Caki2 (cell line): ENCODE data around the gene RAB3IL1. TPM values are rescaled to one million over a fixed set of nuclear protein-coding genes. Genes with fewer than 3 reads are reported as not detected.
"Not testable (repeated sequence)": the region's sequence is repeated elsewhere in the genome, so short reads cannot be mapped to it uniquely, and the experiment has no call there.

Experiments
- DNase-seq: peaks from one replicate; pipeline ENCODE4 v3.0.0-alpha.2; 2015; ENCODE audit warnings: low read depth
- in situ Hi-C: cut with HindIII; loops from 2 replicates; pipeline ENCODE4 v1.10.0; 2016; ENCODE audit warnings: low sequenced_read_pairs, low pct_unique_long_range_greater_than_20kb, mixed read lengths
- total RNA-seq: library from RNA; depleted of rRNA; stranded (reverse); fragments of >200 nt; shearing (Covaris generic); gene quantifications from 2 replicates; pipeline ENCODE4 v1.2.3, GENCODE V29; 2014; ENCODE audit warnings: low replicate concordance; rRNA removed

The RAB3IL1 gene, protein sequence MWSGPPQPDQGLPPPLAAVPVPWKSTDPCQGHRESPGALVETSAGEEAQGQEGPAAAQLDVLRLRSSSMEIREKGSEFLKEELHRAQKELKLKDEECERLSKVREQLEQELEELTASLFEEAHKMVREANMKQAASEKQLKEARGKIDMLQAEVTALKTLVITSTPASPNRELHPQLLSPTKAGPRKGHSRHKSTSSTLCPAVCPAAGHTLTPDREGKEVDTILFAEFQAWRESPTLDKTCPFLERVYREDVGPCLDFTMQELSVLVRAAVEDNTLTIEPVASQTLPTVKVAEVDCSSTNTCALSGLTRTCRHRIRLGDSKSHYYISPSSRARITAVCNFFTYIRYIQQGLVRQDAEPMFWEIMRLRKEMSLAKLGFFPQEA
- total RNA-seq, result 7.5 and 9.6 TPM in 2 replicates

DNA sequence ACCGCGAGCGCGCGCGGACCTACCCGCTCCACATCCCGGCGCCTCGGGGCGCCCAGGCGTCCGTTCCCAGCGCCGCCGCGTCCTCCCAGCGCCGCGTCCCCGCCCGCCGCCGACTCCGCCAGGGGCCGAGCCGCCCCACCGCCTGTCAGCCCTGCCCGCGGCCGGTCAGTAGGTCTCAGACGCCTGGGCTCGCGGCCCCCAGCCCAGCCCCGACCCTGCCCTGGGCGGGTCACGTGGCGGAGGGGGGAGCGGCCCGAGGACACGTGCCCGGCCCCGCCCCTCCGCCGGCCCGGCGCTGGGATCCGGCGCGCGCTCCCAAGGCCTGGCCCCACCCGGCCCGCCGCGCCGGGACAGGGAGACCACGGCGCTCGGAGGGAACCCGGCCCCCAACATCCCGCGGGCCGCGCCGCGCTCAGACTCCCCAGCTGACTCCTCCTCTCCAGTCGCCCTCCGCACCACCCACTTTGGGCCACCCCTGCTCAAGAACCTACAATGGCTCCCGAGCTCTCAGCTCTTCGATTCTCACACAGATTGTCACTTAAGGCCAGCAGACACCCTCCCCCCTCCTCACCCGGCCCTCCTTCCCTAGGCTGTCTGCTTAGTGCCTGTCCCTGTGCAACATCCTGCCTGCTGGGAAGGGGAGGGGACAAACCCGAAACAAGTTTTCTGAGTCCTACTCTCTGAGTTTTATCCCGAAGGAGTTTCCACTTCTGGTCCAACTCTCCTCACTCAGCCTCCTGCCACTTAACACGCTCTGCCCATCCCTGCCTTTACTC lies at the start of gene RAB3IL1:
RAB3IL1 (minus strand) TSS at position 233 of the 776 bp plus-strand sequence; CDS start at position 34, 199 bp downstream.
- in situ Hi-C loops, result no loop called here
- peak; percentile 45 for DNase-seq

DNA sequence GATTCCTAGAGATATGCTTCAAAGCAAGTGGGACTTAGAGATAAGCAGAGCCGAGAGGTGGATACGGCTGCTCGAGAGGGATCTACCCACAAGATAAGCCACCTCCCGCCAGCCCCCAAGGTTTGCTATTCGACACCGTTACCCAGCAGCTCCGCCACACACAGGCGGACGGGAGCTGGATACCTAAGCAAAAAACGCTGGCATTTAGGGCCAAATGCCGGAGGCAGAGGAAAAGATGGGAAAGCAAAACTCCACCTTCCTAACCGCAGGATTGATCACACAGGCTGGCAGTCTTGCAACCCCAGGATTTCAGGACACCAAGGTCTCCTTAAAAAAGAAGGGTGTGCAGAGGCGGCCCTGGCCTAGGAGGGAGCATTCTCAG lies 49.4 kb upstream of the RAB3IL1 start:
- in situ Hi-C loops, result no loop called here
- peak; percentile 41 for DNase-seq

DNA sequence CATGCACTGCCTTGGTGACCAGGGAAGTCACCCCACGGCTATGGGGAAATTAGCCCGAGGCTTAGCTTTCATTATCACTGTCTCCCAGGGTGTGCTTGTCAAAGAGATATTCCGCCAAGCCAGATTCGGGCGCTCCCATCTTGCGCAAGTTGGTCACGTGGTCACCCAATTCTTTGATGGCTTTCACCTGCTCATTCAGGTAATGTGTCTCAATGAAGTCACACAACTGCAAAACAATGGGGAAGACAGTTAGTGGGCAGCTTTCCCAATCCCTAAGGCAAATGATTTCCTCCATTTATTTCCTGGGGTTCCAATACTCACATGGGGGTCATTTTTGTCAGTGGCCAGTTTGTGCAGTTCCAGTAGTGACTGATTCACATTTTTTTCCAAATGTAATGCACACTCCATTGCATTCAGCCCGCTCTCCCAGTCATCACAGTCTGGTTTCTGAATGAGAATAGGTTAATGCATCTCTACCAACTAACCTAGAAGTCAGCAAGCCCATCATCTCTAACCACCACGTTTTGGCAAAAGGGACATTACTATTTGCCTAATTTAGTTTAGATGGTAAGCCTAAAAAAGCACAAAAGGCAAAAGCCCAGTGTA lies 47.4 kb upstream of the RAB3IL1 start:
- in situ Hi-C loops, result not testable (repeated sequence)
- DNase-seq, result peak; percentile 12

DNA sequence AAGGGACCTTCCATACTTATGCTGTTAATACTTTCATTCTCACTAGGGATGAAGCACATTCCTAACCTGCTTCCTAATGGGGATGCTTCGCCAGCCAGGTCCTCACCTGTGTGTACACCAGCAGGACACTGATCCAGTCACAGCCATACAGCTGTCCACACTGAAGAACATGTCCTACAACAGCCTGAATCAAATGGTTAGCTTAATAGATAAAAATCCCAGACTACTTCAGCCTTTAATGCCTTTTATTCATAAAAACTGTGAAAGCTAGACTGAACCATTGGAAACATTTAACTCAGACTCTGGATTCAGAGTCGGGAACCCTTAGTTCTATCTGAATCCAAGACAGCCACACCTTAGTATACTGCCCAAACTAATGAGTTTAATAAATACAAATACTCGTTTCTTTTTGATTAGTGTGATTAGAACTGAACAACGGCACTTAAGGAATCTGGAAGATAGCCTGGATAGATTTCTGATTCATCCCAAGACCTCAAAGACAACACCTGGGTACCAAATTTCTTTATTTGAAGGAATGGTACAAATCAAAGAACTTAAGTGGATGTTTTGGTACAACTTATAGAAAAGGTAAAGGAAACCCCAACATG lies 46.8 kb upstream of the RAB3IL1 start:
- DNase-seq, result no peak
- in situ Hi-C loops, result no loop called here

DNA sequence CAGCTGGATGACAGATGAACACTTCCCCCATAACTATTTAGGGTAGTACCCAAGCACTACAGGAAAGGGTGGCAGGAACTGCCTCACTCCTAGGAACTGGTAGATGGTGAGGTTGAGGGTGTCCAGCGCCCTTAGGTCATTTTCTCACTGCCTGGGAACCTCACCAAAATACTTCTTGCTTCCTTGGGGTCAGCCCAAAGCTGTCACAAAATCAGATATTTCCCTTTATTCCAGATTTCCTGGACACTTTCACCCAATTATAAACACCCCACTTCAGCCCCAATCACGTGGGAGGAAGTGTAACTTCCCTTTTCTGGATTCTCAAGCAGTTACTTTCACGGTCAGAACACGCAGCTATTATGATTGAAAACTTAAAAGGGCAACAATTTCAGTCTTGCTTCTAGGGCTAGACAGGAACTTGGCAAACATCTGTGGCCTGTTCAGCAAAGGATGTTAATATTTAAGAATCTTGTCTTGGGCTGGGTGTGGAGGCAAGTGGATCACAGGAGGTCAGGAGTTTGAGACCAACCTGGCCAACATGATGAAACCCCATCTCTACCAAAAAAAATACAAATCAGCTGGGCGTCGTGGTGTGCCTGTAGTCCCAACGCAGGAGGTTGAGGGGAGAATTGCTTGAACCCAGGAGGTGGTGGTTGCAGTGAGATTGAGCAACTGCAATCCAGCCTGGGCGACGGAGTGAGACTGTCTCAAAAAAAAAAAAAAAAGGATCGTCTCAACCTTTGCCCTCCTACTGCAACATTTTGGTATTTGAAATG lies 46.1 kb upstream of the RAB3IL1 start:
- in situ Hi-C loops, result no loop called here

DNA sequence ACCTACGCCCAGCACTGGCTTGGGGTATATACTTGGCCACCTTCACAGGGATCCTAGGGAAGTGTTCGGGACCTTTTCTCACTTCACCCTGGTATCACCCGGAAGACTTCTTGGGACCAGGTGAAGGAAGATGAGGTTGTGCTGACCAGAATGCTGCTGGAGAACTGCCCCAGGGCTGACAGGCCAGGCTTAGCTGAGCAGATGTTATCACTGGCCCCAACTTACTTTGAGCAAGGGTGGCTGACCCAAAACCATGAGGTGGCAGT lies 45.6 kb upstream of the RAB3IL1 start:
- in situ Hi-C loops, result no loop called here
- no peak for DNase-seq

More for the DNA sequence above, 46.1 kb upstream of the RAB3IL1 start:
- peak; percentile 80 for DNase-seq

DNA sequence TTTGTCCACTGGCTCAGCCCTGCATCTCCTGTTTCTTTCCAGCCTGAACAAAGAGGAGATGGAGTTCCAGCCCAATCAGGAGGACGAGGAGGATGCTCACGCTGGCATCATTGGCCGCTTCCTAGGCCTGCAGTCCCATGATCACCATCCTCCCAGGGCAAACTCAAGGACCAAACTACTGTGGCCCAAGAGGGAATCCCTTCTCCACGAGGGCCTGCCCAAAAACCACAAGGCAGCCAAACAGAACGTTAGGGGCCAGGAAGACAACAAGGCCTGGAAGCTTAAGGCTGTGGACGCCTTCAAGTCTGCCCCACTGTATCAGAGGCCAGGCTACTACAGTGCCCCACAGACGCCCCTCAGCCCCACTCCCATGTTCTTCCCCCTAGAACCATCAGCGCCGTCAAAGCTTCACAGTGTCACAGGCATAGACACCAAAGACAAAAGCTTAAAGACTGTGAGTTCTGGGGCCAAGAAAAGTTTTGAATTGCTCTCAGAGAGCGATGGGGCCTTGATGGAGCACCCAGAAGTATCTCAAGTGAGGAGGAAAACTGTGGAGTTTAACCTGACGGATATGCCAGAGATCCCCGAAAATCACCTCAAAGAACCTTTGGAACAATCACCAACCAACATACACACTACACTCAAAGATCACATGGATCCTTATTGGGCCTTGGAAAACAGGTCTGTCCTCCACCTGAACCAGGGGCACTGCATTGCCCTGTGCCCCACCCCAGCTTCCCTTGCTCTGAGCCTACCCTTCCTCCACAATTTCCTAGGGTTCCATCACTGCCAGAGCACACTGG lies 45.0 kb upstream of the RAB3IL1 start:
- in situ Hi-C loops, result no loop called here

DNA sequence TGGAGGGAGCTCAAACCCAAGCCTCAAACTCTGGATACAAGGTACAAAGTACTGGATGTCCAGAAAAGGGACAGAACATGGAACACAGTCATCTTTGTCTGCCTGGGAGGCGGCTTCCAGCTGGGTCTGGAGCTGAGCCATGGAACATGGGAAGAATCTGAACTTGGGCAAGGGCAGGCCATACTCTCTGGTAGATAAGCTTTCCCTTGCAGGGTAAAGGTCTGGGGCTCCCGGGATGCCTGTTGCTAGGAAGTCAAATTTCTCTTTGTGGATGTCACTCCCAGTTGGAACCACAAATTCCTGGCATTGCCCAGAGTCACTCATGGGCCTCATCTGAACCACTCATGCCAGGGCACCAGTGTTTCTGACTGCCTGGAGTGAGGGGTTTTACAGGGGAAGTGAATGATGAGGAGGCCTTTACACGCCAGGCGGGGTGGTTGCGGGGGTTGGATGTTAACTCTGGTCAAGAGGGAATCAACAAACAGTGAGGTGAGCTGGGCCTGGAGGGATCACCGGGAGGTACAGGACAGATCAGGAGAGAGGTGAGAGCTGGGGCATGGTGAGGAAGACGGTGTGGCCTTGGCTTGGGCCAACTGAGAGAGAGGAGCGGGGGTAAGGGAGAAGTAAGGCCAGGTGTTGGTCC lies 44.3 kb upstream of the RAB3IL1 start:
- DNase-seq, result peak; percentile 77
- in situ Hi-C loops, result no loop called here

More for the DNA sequence above, 45.0 kb upstream of the RAB3IL1 start:
- no peak for DNase-seq

DNA sequence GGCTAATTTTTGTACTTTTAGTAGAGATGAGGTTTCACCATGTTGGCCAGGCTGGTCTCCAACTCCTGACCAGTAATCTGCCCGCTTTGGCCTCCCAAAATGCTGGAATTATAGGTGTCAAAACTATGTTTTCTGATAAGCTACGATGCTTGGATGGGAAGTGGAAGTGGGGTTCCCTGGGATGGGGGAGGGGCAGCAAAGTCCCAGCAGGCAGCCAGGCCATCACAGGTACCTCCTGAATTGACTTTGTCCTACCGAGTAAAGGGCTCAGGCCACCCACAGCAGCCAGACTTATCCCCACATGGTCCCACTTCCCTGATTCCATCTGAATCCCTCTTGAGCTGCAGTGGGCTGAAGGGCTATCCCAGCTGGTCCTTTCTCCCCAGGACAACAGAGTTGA lies 43.2 kb upstream of the RAB3IL1 start:
- in situ Hi-C loops, result no loop called here
- DNase-seq, result no peak

DNA sequence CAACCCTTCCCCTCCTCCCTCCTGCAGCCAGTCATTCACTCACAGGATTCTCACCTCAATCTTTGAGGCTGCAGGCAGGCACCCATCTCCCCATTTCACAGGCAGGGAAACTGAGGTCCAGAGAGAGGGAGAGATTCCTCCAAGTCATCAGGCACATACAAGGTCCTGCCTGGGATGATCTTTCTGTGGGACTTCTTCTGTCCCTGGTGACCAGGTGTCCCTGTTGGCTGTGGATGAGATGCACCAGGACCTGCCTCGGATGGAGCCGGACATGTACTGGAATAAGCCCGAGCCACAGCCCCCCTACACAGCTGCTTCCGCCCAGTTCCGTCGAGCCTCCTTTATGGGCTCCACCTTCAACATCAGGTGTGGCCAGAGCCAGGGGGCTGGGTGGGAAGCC lies 42.3 kb upstream of the RAB3IL1 start:
- no peak for DNase-seq
- in situ Hi-C loops, result no loop called here

DNA sequence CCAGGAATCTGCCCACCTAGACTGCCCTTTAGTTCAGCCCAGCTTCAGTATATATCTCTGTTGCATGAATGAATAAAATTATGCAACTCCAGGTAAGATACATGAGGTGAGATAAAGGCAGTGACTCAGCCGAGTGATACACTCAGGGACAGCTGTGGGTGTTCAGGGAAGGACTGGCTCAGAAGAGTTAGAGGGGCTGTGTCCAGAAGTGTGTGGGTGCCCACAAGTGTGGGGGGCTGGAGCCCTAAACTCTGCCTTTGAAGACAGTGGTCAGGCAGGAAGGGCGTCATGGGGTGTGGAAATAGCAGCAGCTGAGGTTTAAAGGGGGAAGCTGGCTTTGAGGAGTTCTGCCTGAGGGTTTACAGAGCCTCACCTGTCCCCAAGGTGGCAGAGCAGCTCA lies 41.7 kb upstream of the RAB3IL1 start:
- no peak for DNase-seq
- in situ Hi-C loops, result no loop called here

DNA sequence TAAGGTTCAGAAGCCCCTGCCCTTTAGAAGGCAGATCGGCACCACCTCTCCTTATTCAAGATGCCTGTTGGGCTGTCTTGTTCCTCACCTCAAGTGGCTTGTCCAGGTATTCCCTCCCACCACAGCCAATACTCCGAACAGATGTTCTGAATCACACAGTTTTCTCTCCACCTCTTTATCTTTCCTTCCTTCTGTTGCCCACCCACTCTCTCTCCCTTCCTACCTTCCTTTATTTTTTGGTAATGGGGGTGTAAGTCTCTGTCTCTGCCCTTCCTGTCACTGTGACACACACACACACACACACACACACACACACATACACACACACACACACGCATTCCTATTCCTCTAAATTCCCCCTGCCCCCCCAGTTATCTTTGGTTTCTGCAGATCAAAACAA lies 41.2 kb upstream of the RAB3IL1 start:
- in situ Hi-C loops, result no loop called here

DNA sequence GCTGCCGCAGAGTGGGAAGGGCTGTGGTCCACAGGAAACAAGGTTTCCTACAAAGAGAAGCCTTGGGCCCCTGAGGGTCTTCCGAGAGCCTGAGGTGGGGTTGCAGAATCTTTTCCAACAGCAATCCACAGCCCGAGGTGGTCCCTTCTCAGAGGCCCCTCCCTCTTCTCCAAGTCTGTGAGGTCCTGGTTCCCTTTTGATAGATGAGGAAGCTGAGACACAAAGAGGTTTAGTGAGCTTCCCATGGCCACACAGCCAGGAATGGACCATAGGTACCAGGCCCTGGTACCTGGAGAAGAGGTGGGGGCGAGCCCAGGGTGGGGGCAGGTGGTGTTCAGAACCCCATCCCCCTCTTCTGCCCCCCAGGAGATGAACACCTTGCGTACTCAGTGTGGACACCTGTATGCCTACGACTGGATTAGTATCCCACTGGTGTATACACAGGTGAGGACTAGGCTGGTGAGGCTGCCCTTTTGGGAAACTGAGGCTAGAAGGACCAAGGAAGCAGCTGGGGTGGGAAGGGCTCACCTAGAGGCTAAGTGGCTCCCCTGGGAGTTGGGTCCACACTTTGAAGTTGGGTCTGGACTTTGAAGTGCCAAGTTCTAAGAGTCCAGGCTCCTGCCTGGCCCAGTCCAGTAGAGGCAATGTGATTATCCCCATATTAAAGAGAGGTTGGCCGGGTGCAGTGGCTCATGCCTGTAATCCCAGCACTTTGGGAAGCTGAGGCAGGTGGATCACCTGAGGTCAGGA lies 39.8 kb upstream of the RAB3IL1 start:
- no peak for DNase-seq
- in situ Hi-C loops, result no loop called here

More for the DNA sequence above, 41.2 kb upstream of the RAB3IL1 start:
- no peak for DNase-seq

DNA sequence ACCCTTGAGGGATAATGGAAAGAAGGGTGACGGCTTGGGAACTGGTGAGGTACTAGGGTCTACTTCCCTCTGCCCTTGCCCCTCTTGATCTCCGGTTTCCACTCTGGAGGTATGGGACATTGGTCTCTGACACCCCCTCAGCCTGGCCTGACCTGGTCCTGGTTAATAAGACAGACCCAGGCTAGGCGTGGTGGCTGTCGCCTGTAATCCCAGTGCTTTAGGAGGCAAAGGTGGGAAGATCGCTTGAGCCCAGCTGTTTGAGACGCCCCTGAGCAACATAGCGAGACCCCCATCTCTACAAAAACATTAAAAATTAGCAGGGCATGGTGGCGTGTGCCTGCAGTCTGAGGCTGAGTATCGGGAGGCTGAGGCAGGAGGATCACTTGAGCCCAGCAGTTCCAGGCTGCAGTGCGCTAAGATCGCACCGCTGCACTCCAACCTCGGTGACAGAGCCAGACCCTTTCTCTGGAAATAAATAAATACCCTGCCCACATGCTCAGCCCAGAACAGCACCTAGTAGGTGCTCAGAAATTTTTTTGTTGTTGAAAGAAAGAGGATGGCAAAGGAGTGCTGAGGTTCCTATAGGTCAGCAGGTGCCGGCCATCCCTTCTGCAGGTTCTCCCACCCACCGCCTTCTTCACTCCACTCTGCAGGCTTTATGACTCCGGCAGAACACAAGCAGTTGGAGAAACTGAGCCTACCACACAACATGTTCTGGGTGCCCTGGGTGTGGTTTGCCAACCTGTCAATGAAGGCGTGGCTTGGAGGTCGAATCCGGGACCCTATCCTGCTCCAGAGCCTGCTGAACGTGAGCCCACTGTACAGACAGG lies 39.0 kb upstream of the RAB3IL1 start:
- in situ Hi-C loops, result no loop called here
- no peak for DNase-seq

DNA sequence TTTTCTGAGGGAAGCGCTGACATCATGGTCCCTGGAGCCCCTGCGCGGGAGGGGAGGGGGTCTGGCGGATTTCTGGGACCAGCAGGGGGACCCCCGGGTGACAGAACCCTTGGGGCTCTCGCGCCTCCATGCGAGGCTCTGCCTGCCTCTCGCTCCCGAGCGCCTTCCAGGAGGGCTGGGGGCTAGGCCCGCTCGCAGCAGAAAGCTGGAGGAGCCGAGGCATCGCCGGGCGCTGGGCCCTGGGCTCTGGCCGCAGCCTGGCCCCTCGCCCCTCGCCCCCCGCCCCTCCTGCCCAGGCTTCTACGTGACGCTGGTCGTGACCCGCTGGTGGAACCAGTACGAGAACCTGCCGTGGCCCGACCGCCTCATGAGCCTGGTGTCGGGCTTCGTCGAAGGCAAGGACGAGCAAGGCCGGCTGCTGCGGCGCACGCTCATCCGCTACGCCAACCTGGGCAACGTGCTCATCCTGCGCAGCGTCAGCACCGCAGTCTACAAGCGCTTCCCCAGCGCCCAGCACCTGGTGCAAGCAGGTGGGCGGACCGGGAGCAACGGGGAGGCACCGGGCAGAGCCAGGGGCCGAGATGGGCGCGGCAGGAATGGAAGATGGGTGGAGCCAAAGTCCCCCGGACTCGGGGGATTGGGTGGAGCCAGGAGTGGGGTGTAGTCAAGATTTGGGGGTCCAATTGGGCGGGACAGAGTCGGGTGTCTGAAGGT lies 38.2 kb upstream of the RAB3IL1 start:
- no peak for DNase-seq
- in situ Hi-C loops, result no loop called here
